ENCODE data around the gene TNFRSF19.

GRCh38 chr13:23623394-23623793, 53.2 kb downstream of the TNFRSF19 start:
- TF ChIP-seq, protein P1, sequence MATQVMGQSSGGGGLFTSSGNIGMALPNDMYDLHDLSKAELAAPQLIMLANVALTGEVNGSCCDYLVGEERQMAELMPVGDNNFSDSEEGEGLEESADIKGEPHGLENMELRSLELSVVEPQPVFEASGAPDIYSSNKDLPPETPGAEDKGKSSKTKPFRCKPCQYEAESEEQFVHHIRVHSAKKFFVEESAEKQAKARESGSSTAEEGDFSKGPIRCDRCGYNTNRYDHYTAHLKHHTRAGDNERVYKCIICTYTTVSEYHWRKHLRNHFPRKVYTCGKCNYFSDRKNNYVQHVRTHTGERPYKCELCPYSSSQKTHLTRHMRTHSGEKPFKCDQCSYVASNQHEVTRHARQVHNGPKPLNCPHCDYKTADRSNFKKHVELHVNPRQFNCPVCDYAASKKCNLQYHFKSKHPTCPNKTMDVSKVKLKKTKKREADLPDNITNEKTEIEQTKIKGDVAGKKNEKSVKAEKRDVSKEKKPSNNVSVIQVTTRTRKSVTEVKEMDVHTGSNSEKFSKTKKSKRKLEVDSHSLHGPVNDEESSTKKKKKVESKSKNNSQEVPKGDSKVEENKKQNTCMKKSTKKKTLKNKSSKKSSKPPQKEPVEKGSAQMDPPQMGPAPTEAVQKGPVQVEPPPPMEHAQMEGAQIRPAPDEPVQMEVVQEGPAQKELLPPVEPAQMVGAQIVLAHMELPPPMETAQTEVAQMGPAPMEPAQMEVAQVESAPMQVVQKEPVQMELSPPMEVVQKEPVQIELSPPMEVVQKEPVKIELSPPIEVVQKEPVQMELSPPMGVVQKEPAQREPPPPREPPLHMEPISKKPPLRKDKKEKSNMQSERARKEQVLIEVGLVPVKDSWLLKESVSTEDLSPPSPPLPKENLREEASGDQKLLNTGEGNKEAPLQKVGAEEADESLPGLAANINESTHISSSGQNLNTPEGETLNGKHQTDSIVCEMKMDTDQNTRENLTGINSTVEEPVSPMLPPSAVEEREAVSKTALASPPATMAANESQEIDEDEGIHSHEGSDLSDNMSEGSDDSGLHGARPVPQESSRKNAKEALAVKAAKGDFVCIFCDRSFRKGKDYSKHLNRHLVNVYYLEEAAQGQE (IDR thresholded peaks at IDR 0.05), result no peak
- TF ChIP-seq CTCF (IDR thresholded peaks at IDR 0.05; ENCODE audit: low read depth, low read length, missing input control) (no peak), TAF1 (conservative IDR thresholded peaks at IDR 0.05) (no peak), EGR1 (IDR thresholded peaks at IDR 0.05; ENCODE audit: low read depth in 2 of 2) (no peak), HNF4G (IDR thresholded peaks at IDR 0.05) (no peak), YY1 (IDR thresholded peaks at IDR 0.05) (no peak), MAX (IDR thresholded peaks at IDR 0.05) (no peak), FOXA1 (IDR thresholded peaks at IDR 0.05) (no peak), JUND (IDR thresholded peaks at IDR 0.05) (no peak), RAD21 (IDR thresholded peaks at IDR 0.05) (no peak)

Data from liver (tissue), 3 donors.